GM12865 (cell line): ENCODE results near the gene PTPRM.

ENCODE experiments used
- DNase-seq: peaks from one replicate; pipeline ENCODE4 v3.0.0; 2010; ENCODE audit warnings: low read depth
- H3K4me3 ChIP-seq: 2 replicates; pipeline ENCODE4 v1.5.1; 2011; ENCODE audit warnings: mild to moderate bottlenecking, low read depth, low read length, control low read depth
- TF ChIP-seq, protein P1 (sequence below): IDR thresholded peaks from 2 replicates; pipeline ENCODE4 v1.5.1; 2011; ENCODE audit warnings: low read length, control low read depth, low read depth, inconsistent platforms; ENCODE audit not compliant: insufficient read depth; ENCODE audit errors: missing control alignments

The PTPRM gene

GRCh38 chr18:8362863-8363262 lies 795.7 kb downstream of the PTPRM start:
- no peak overlapping the region for H3K4me3 ChIP-seq
- TF ChIP-seq, protein P1, sequence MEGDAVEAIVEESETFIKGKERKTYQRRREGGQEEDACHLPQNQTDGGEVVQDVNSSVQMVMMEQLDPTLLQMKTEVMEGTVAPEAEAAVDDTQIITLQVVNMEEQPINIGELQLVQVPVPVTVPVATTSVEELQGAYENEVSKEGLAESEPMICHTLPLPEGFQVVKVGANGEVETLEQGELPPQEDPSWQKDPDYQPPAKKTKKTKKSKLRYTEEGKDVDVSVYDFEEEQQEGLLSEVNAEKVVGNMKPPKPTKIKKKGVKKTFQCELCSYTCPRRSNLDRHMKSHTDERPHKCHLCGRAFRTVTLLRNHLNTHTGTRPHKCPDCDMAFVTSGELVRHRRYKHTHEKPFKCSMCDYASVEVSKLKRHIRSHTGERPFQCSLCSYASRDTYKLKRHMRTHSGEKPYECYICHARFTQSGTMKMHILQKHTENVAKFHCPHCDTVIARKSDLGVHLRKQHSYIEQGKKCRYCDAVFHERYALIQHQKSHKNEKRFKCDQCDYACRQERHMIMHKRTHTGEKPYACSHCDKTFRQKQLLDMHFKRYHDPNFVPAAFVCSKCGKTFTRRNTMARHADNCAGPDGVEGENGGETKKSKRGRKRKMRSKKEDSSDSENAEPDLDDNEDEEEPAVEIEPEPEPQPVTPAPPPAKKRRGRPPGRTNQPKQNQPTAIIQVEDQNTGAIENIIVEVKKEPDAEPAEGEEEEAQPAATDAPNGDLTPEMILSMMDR, result no peak
- DNase-seq, result no peak

DNA sequence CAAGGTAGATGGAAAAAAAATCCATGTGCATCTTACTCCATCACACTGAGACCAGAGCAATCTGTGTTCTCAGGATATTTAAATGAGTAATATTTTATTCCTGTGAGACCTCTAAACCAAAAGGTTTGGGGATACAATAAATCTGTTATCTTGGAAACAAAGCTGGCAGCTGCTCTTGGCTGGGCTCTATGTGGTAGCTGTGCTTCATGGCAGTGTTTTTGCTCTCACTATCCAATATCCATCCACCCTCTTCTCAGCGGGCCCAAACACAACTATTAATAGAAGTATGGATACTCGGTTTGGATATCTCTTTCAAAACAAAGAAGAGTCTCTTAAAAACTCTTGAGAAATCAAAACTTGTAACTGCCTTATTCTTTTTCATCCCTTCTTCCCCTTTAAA lies 797.3 kb downstream of the PTPRM start:
- DNase-seq, result no peak
- TF ChIP-seq, protein P1, result no peak
- no peak overlapping the region for H3K4me3 ChIP-seq

DNA sequence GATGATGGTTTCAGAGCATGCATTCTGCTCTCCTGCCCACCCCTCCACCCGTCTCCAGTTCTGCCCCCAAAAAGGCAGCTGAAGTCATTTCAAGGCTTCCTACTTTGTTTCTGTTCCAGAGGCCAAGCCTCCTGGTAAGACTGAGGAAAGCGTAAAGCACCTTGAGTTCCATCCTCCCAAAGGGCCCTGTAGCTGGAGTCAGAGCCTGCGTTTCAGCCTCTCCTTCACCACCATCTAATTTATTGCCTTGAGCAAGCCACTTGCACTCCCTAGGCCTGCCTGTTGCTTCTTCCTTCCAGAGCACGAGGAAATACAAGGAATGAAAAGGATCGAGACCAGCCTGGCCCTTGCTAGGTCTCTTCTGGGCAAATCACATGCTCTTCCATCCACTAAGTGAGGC lies 797.9 kb downstream of the PTPRM start:
- TF ChIP-seq, protein P1, result no peak
- H3K4me3 ChIP-seq, result no peak overlapping the region
- no peak for DNase-seq

DNA sequence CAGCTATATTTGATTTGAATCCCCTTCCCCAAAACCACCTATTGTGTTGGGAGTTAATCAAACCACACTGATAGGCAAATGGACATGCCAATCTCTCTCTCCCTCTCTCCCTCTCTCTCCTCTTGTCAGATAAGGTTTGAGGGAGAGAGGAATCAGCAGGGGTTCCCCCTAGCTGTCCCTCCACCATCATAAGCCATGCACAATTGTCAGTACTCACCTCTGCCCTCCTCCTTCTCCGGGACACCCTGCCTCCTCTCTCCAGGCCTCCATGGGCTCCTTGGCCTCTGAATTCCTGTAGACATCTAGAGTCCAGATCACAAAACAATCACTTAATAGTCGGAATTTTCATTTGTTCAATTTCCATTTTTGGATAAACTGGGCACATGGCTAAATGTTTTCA lies 798.4 kb downstream of the PTPRM start:
- no peak for DNase-seq
- TF ChIP-seq, protein P1, result no peak
- H3K4me3 ChIP-seq, result no peak overlapping the region

- TF ChIP-seq, protein P1, result no peak
- no peak for DNase-seq
- H3K4me3 ChIP-seq, result no peak overlapping the region
Measured at GRCh38 chr18:8366070-8366469, 799.0 kb downstream of the PTPRM start.

DNA sequence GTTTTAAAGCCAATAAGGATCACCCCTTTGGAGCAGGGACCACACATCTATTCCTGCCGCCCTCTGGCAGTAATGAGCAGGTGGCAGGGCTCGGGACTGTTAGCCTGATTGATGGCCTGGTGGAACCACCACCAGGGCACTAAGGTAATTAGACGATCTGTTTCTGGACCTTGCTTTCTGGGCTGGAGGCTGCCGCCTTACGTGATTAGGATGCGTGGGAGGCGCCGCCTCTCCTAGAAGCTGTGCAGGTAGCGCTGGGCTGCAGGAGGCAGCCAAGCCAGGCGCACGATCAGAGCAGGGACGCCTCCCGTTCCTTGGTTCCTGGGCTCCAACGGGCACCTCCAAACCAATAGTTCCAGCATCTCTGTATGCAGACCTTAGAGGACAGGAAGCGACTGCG lies 799.5 kb downstream of the PTPRM start:
- TF ChIP-seq, protein P1, result no peak
- no peak for DNase-seq
- H3K4me3 ChIP-seq, result no peak overlapping the region

- DNase-seq, result peak; percentile 7
- TF ChIP-seq, protein P1, result peak; percentile 32
- no peak overlapping the region for H3K4me3 ChIP-seq
Measured at GRCh38 chr18:8367217-8367988, 800.3 kb downstream of the PTPRM start.
